H1 (cell line): ENCODE measurements around the gene CHRDL2. TPM values are rescaled to one million over a fixed set of nuclear protein-coding genes. Genes with fewer than 3 reads are reported as not detected.

Experiments
- CTCF ChIA-PET: fragments of 300-600 bp; sonication (Branson Sonifier 250); formaldehyde crosslinking; loops from one replicate; lab custom pipeline; 2021; ENCODE audit not compliant: partially characterized antibody; lab: Charles Lee
- POLR2A ChIA-PET: fragments of 300-600 bp; sonication (Branson Sonifier 250); formaldehyde crosslinking; loops from one replicate; lab custom pipeline; 2021; ENCODE audit warnings: inconsistent platforms; ENCODE audit not compliant: partially characterized antibody; lab: Charles Lee
- DNase-seq, 2 experiments: peaks; one replicate each; pipeline versions ENCODE4 v3.0.0 to v3.0.0-alpha.2; 2010 to 2022; ENCODE audit warnings: low spot score in 2 of 2, low read depth in 1 of 2, mixed read lengths in 1 of 2
- FAIRE-seq: peaks from 2 replicates; lab custom pipeline; 2011; peaks lifted over from hg19 to GRCh38; lab: Jason Lieb, UNC
- H2AFZ ChIP-seq: 2 replicates; pipeline ENCODE4 v1.8.1; 2012; ENCODE audit warnings: low read length, inconsistent platforms
- H2AK5ac ChIP-seq: 2 replicates; pipeline ENCODE4 v1.6.1; 2013; ENCODE audit warnings: low read depth, low read length
- H2BK120ac ChIP-seq: replicated peaks from 2 replicates; pipeline ENCODE3; 2013; ENCODE audit warnings: low read depth, low read length, inconsistent platforms
- H2BK12ac ChIP-seq: 2 replicates; pipeline ENCODE4 v1.6.1; 2013; ENCODE audit warnings: low read depth, low read length
- H2BK15ac ChIP-seq: 2 replicates; pipeline ENCODE4 v1.6.1; 2013; ENCODE audit warnings: low read length
- H2BK20ac ChIP-seq: 2 replicates; pipeline ENCODE4 v1.6.1; 2013; ENCODE audit warnings: low read length
- H2BK5ac ChIP-seq: 2 replicates; pipeline ENCODE4 v1.6.1; 2013; ENCODE audit warnings: low read depth, low read length
- H3K14ac ChIP-seq: 2 replicates; pipeline ENCODE4 v1.6.1; 2013; ENCODE audit warnings: inconsistent platforms; ENCODE audit not compliant: insufficient read length
- H3K18ac ChIP-seq: 2 replicates; pipeline ENCODE4 v1.6.1; 2013; ENCODE audit warnings: low read length; ENCODE audit errors: extremely low read depth
- H3K23ac ChIP-seq: 2 replicates; pipeline ENCODE4 v1.6.1; 2013; ENCODE audit warnings: inconsistent platforms; ENCODE audit not compliant: insufficient read length
- H3K23me2 ChIP-seq: 2 replicates; pipeline ENCODE4 v1.6.1; 2013; ENCODE audit warnings: low read depth, low read length
- H3K27ac ChIP-seq: 2 replicates; pipeline ENCODE4 v1.6.1; 2011; ENCODE audit warnings: low read depth, low read length, inconsistent platforms
- H3K27me3 ChIP-seq, 4 experiments: replicated peaks in 1 of 4; 1 replicate in 1 of 4; 2 replicates in 3 of 4; pipeline versions ENCODE4 v1.6.1 to v1.8.1; 2011 to 2013; ENCODE audit warnings: low read length in 3 of 4, mild to moderate bottlenecking in 3 of 4, inconsistent platforms in 2 of 4, mixed read lengths in 2 of 4, moderate library complexity in 1 of 4; ENCODE audit not compliant: control insufficient read depth in 3 of 4, insufficient read depth in 3 of 4; ENCODE audit errors: extremely low read depth in 1 of 4
- H3K36me3 ChIP-seq, 4 experiments: 2 replicates each; pipeline versions ENCODE4 v1.6.1 to v1.8.1; 2011 to 2013; ENCODE audit warnings: mild to moderate bottlenecking in 4 of 4, low read length in 3 of 4, moderate library complexity in 2 of 4, control low read depth in 1 of 4, inconsistent platforms in 1 of 4; ENCODE audit not compliant: insufficient read depth in 4 of 4, control insufficient read depth in 2 of 4
- H3K4ac ChIP-seq: replicated peaks from 2 replicates; pipeline ENCODE3; 2013; ENCODE audit warnings: low read length, low read depth, mixed read lengths, inconsistent platforms; ENCODE audit not compliant: insufficient read length
- H3K4me1 ChIP-seq, 4 experiments: replicated peaks in 1 of 4; 1 replicate in 1 of 4; 2 replicates in 3 of 4; pipeline versions ENCODE4 v1.6.1 to v1.8.1; 2011 to 2013; ENCODE audit warnings: low read length in 3 of 4, inconsistent platforms in 2 of 4, mixed read lengths in 1 of 4; ENCODE audit not compliant: insufficient read depth in 4 of 4, control insufficient read depth in 3 of 4
- H3K4me2 ChIP-seq, 2 experiments: 2 replicates each; pipeline versions ENCODE4 v1.6.1 to v1.8.1; 2011 to 2013; ENCODE audit warnings: low read depth in 2 of 2, low read length in 2 of 2, control low read depth in 1 of 2, inconsistent platforms in 1 of 2, mild to moderate bottlenecking in 1 of 2; ENCODE audit not compliant: insufficient read depth in 1 of 2
- H3K4me3 ChIP-seq, 4 experiments: fragments of 200-600, 300-600 bp in 1 of 4; sonication (generic), shearing (Covaris generic), sonication (Bioruptor Twin) in 1 of 4; 2 replicates each; pipeline versions ENCODE4 v1.5.1 to v1.8.1; 2011 to 2016; ENCODE audit warnings: low read length in 4 of 4, low read depth in 3 of 4, control low read depth in 2 of 4, inconsistent platforms in 2 of 4, mild to moderate bottlenecking in 2 of 4, mixed read lengths in 1 of 4, moderate library complexity in 1 of 4; ENCODE audit not compliant: insufficient read depth in 2 of 4; ENCODE audit errors: extremely low read depth in 1 of 4
- H3K56ac ChIP-seq: replicated peaks from 2 replicates; pipeline ENCODE3; 2013; ENCODE audit warnings: low read depth, mild to moderate bottlenecking, mixed read lengths, low read length, inconsistent platforms; ENCODE audit not compliant: insufficient read length
- H3K79me1 ChIP-seq: 2 replicates; pipeline ENCODE4 v1.6.1; 2013; ENCODE audit warnings: low read depth, low read length, control low read depth
- H3K79me2 ChIP-seq, 2 experiments: 2 replicates each; pipeline versions ENCODE4 v1.6.1 to v1.8.1; 2012 to 2013; ENCODE audit warnings: low read length in 2 of 2, mild to moderate bottlenecking in 2 of 2, inconsistent platforms in 1 of 2; ENCODE audit not compliant: insufficient read depth in 2 of 2, control insufficient read depth in 1 of 2
- H3K9ac ChIP-seq, 4 experiments: replicated peaks in 1 of 4; 1 replicate in 1 of 4; 2 replicates in 3 of 4; pipeline versions ENCODE4 v1.6.1 to v1.8.1; 2011 to 2013; ENCODE audit warnings: low read depth in 3 of 4, low read length in 3 of 4, control low read depth in 2 of 4, mild to moderate bottlenecking in 2 of 4, moderate library complexity in 2 of 4, inconsistent platforms in 1 of 4; ENCODE audit errors: extremely low read depth in 1 of 4
- H3K9me3 ChIP-seq, 2 experiments: 2 replicates each; pipeline versions ENCODE4 v1.6.1 to v1.8.1; 2012 to 2013; ENCODE audit warnings: mild to moderate bottlenecking in 2 of 2, moderate library complexity in 2 of 2, control low read depth in 1 of 2, inconsistent platforms in 1 of 2, low read depth in 1 of 2, low read length in 1 of 2, mixed read lengths in 1 of 2; ENCODE audit not compliant: insufficient read depth in 2 of 2
- H4K20me1 ChIP-seq, 2 experiments: replicated peaks in 1 of 2; 2 replicates each; pipeline versions ENCODE3 to v1.8.1; 2011 to 2013; ENCODE audit warnings: inconsistent platforms in 2 of 2, low read length in 2 of 2, mild to moderate bottlenecking in 1 of 2; ENCODE audit not compliant: insufficient read depth in 2 of 2, control insufficient read depth in 1 of 2
- H4K5ac ChIP-seq: 2 replicates; pipeline ENCODE4 v1.6.1; 2013; ENCODE audit warnings: low read length, low read depth, mixed read lengths, inconsistent platforms; ENCODE audit not compliant: insufficient read length
- H4K8ac ChIP-seq: 2 replicates; pipeline ENCODE4 v1.8.0; 2013; ENCODE audit warnings: mild to moderate bottlenecking, moderate library complexity, low read length, inconsistent platforms; ENCODE audit not compliant: insufficient read depth; ENCODE audit errors: extremely low read depth
- H4K91ac ChIP-seq: replicated peaks from 2 replicates; pipeline ENCODE3; 2013; ENCODE audit warnings: low read length, mixed read lengths, inconsistent platforms; ENCODE audit not compliant: insufficient read length
- CBX5 ChIP-seq: fragments of 300-800, 300-1000 bp; sonication (generic); IDR thresholded peaks from 2 replicates; pipeline ENCODE4 v1.7.1; 2016; ENCODE audit warnings: antibody characterized with exemption, low read length, low read depth
- E2F6 ChIP-seq: IDR thresholded peaks from 2 replicates; pipeline ENCODE4 v1.6.1; 2012; ENCODE audit warnings: inconsistent platforms
- EGR1 ChIP-seq: IDR thresholded peaks from 2 replicates; pipeline ENCODE4 v1.6.1; 2011; ENCODE audit warnings: low read depth, low read length, borderline replicate concordance
- HDAC2 ChIP-seq, 2 experiments: fragments of 300-600 bp in 1 of 2; sonication (generic) in 1 of 2; IDR thresholded peaks; 2 replicates each; pipeline ENCODE4 v1.6.1; 2011 to 2012; ENCODE audit warnings: low read depth in 2 of 2, low read length in 2 of 2, mild to moderate bottlenecking in 2 of 2, moderate library complexity in 2 of 2, borderline replicate concordance in 1 of 2, inconsistent platforms in 1 of 2
- JUN ChIP-seq: IDR thresholded peaks from 2 replicates; pipeline ENCODE4 v1.6.1; 2011; ENCODE audit warnings: low read depth, mild to moderate bottlenecking, improper control_type of control experiment, low read length
- KDM5A ChIP-seq: fragments of 200-600 bp; IDR thresholded peaks from 2 replicates; pipeline ENCODE4 v1.7.1; 2012; ENCODE audit warnings: mild to moderate bottlenecking, low read length, inconsistent platforms, mixed read lengths
- MAFK ChIP-seq: IDR thresholded peaks from 2 replicates; pipeline ENCODE4 v1.6.1; 2012; ENCODE audit warnings: low read depth, mild to moderate bottlenecking, improper control_type of control experiment, low read length
- NRF1 ChIP-seq: IDR thresholded peaks from 2 replicates; pipeline ENCODE4 v1.6.1; 2011; ENCODE audit warnings: mild to moderate bottlenecking, low read depth, low read length, improper control_type of control experiment
- RBBP5 ChIP-seq: IDR thresholded peaks from 2 replicates; pipeline ENCODE4 v1.7.1; 2012; ENCODE audit warnings: low read depth, mild to moderate bottlenecking, inconsistent platforms, low read length, moderate library complexity, borderline replicate concordance
- RNF2 ChIP-seq: fragments of 200-900, 300-1000 bp; sonication (generic); IDR thresholded peaks from 2 replicates; pipeline ENCODE4 v1.7.1; 2016; ENCODE audit warnings: borderline replicate concordance, low read depth, mild to moderate bottlenecking, antibody characterized with exemption, low read length; ENCODE audit not compliant: poor library complexity, severe bottlenecking; ENCODE audit errors: missing control alignments
- SP4 ChIP-seq: IDR thresholded peaks from 2 replicates; pipeline ENCODE4 v1.6.1; 2012; ENCODE audit warnings: low read length, inconsistent platforms
- TAF7 ChIP-seq: optimal IDR thresholded peaks from 2 replicates; pipeline ENCODE3; 2011; ENCODE audit warnings: low read depth, mild to moderate bottlenecking, inconsistent platforms, low read length, moderate library complexity, borderline replicate concordance
- YY1 ChIP-seq: IDR thresholded peaks from 2 replicates; pipeline ENCODE4 v1.6.1; 2011; ENCODE audit warnings: low read depth, mild to moderate bottlenecking, low read length
- WGBS, 2 experiments: shearing (Covaris generic) in 1 of 2; methylation state at CpG; one replicate each; pipeline versions ENCODE4 v1.1.6 to v1.1.7; 2013 to 2015; ENCODE audit warnings: low lambda C conversion rate in 2 of 2, mixed read lengths in 2 of 2, inconsistent platforms in 1 of 2, low coverage in 1 of 2, missing lambda C conversion rate in 1 of 2; ENCODE audit not compliant: insufficient replicate concordance in 2 of 2, insufficient coverage in 1 of 2, insufficient read length in 1 of 2; ENCODE audit errors: extremely low coverage in 1 of 2, missing lambda C conversion rate in 1 of 2; 5-methylcytosine and 5-hydroxymethylcytosine counted together
- polyA plus RNA-seq, 7 experiments: library from polyadenylated mRNA; depleted of rRNA in 3 of 7; stranded (reverse) in 5 of 7; unstranded in 2 of 7; fragments of >200 nt in 5 of 7; fragments of 200-250 nt in 2 of 7; gene quantifications; 1 replicate in 5 of 7; 2 replicates in 1 of 7; 4 replicates in 1 of 7; pipeline versions ENCODE4 v1.2.1 to v1.2.3, GENCODE V29; 2011 to 2013; ENCODE audit warnings: missing spikeins in 2 of 7, mixed read lengths in 2 of 7
- total RNA-seq: library from RNA; stranded (reverse); fragmentation: NEBNext Ultra II Directional; extraction: Animal tissue kit (Norgen Biotek cat#: 25700); gene quantifications from 2 replicates; pipeline ENCODE4 v1.2.1, GENCODE V29; 2021

The CHRDL2 gene
- total and polyA plus RNA-seq, 2 of the 8 experiments (the other 6 are each of a cell fraction or from before 2014, with no cell fraction given) = 0.26 to 0.48 TPM

GRCh38 chr11:74778581-74778980 is 47.4 kb upstream of the CHRDL2 start:
- Histone ChIP-seq H4K8ac (no peak overlapping the region), H3K9ac (no peak overlapping the region), H3K18ac (no peak overlapping the region), H2AFZ (no peak overlapping the region), H3K4ac (no peak overlapping the region), H4K20me1 (peaks cover 0 to 1% of the 10 kb centered on the region in 2 experiments), H3K79me1 (peaks cover 11% of the 10 kb centered on the region; the same call in 1 of the 2 replicates), H3K79me2 (peaks cover 0 to 51% of the 10 kb centered on the region in 2 experiments; a peak in 2 of 4 replicates), H2BK5ac (no peak overlapping the region), H3K56ac (no peak overlapping the region), H2BK15ac (no peak overlapping the region), H3K4me1 (peaks cover 0 to 4% (median 0%) of the 10 kb centered on the region in 4 experiments; a peak in 2 of 7 replicates), H3K23ac (no peak overlapping the region), H3K36me3 (no peaks in the 10 kb centered on the region), H2BK20ac (no peak overlapping the region), H2BK120ac (no peak overlapping the region), H3K14ac (no peak overlapping the region), H2AK5ac (no peak overlapping the region), H4K91ac (no peak overlapping the region), H3K23me2 (no peaks in the 10 kb centered on the region; the same call in 1 of the 2 replicates), H2BK12ac (no peak overlapping the region), H3K9me3 (no peaks in the 10 kb centered on the region), H3K4me3 (no peak overlapping the region), H3K4me2 (no peak overlapping the region), H3K27ac (no peak overlapping the region), H3K27me3 (no peaks in the 10 kb centered on the region), H4K5ac (no peak overlapping the region)
- 90% methylated on average over 6 of the region's 6 CpGs; no CpG with 5 or more reads in 1 of the 2 experiments for WGBS, 2 experiments
- CTCF ChIA-PET = interaction anchor here (1.0 kb wide), 1 partner anchor 11 kb away, joined by 3 read pairs; no protein-coding TSS in a partner anchor
- no peak for FAIRE-seq
- POLR2A ChIA-PET = interaction anchor here (0.6 kb wide), 1 partner anchor 381 kb away, joined by 3 read pairs; no protein-coding TSS in a partner anchor
- no peak for DNase-seq
- TF ChIP-seq KDM5A = no peak
- TF ChIP-seq JUN = no peak
- TF ChIP-seq NRF1 = no peak
- no peak for TF ChIP-seq E2F6
- no peak for TF ChIP-seq YY1
- no peak for TF ChIP-seq TAF7
- no peak for TF ChIP-seq CBX5
- TF ChIP-seq HDAC2 (IDR thresholded peaks at IDR 0.05; ENCODE audit: borderline replicate concordance in 1 of 2, low read depth in 2 of 2, low read length in 2 of 2) = no peak
- no peak for TF ChIP-seq MAFK
- no peak for TF ChIP-seq EGR1
- no peak for TF ChIP-seq RBBP5
- TF ChIP-seq SP4 = no peak
- no peak for TF ChIP-seq RNF2
